Stimulated activated naive CD8-positive, alpha-beta T cell treated with anti-CD3 and anti-CD28 coated beads, Interleukin-15, Interleukin-2, amounts not matched to agents 100 U/mL and 50 U/mL, for 24 hours (primary cell): ENCODE results near the gene GNA12.

Experiments
- ATAC-seq: fragments of 150-1000 bp; cut with Tn5 transposase; one replicate; pipeline ENCODE4 v1.10.0; 2021
- DNase-seq: peaks from one replicate; pipeline ENCODE4 v3.0.0; 2021

The GNA12 gene

GRCh38 chr7:2844153-2845033 is at the start of gene GNA12:
GNA12 (minus strand) TSS chr7:2844308; CDS start chr7:2844161, 147 bp downstream.
- peak; percentile 96 for ATAC-seq

DNA sequence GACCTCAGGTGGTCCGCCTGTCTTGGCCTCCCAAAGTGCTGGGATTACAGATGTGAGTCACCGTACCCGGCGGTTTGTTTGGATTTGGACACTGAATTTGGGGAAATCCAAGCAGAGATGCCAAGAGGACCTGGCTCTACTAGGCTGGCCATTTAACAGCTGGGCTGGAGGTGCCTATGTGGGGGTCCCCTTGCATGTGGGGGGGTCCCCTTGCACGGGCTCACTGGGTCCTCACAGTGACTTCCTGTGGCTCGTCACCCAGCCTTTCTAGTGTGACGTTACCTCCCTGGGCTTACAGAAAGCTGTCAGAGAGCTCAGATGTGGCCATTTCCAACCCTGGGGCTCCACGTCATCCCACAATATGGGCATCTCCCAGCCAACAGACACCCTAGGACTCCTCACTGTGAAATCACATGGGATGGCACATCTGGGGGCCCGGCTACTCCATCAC is 49.3 kb upstream of the GNA12 start:
- DNase-seq = peak; percentile 32
- ATAC-seq = peak; percentile 24

More at GRCh38 chr7:2844153-2845033, at the start of gene GNA12:
- peak; percentile 99 for DNase-seq

DNA sequence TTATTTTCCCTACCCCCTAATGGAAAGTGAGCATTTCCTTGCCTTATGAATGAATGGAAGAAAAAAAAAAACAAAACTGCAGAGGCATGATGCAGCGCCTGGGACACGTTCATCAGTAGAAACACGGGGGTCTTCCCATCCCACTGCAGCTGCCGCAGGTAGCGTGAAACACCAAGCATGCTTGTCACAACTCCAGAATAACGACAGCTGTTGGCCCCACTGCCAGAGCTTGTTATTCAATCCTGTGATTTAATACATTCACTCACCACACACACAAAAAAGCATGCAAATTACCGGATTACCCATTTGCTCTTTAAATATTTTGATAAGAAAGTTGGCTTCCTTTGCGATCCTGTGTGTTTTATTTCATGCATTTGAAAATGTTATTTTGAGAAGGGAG is 48.4 kb upstream of the GNA12 start:
- ATAC-seq (no peak), DNase-seq (no peak)

DNA sequence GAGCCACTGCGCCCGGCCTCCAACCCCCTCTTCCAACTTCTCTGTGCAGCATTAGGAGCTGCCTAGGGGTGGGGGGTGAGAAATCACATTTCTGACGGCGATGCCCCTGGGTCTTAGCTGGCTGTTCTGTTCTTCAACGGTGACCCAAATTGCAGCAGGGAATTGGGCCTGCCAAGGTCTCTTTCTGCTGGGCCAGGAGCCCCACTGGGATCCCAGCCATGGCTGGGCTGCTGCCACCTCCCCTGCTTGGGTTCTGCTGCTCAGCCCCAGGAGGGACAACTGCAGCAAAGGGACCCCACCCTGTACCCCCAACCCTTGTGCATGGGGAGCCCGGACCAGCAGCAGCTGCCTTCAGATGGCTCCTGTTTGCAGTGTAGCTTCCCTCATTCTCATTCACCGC is 43.7 kb upstream of the GNA12 start:
- DNase-seq (no peak), ATAC-seq (no peak)

DNA sequence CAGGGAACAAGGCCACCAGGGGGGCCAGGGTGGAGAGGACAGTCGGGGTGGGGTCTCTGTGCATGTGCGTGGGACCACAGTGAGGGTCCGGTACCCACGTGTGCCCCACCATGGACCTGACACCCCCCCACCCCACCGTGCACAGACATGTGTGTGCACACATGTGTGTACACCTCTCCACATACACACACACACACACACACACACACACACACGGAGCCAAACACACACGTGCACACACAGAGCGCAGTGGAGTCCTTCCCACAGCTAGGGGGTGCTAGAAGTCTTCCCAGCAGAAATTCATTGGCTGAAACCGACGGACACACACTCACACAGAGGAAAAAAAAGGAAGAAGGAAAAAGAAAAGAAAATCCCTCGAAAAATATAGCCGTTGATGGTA is 42.8 kb upstream of the GNA12 start:
- ATAC-seq = peak; percentile 62

GRCh38 chr7:2886391-2886790 is 42.3 kb upstream of the GNA12 start:
- ATAC-seq = no peak
- no peak for DNase-seq

More for the DNA sequence above, 42.8 kb upstream of the GNA12 start:
- DNase-seq = peak; percentile 63

GRCh38 chr7:2884161-2884560 is 40.1 kb upstream of the GNA12 start:
- ATAC-seq = no peak
- DNase-seq = no peak

- DNase-seq (no peak), ATAC-seq (no peak)
These were observed 39.0 kb upstream of the GNA12 start for GRCh38 chr7:2883101-2883500.

DNA sequence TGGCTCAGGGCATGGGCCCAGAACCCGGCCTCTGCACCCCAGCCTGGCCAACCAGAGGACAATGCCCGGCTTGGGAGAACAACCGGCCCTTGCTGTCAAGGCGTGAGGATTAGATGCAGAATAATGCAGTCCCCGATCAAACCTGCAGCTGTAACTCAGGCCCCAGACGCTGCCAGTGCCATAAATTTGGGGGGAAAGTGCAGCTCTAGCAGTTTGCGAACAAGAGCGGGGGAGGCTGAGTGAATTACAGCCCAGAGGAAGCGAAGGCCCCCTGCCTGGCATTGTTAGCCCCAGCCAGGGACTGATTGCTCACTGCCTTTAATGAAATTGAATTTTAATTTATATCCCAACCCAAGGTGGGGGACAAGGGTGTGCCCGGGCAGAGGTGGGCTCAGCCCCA is 38.0 kb upstream of the GNA12 start:
- ATAC-seq = no peak
- DNase-seq = no peak

DNA sequence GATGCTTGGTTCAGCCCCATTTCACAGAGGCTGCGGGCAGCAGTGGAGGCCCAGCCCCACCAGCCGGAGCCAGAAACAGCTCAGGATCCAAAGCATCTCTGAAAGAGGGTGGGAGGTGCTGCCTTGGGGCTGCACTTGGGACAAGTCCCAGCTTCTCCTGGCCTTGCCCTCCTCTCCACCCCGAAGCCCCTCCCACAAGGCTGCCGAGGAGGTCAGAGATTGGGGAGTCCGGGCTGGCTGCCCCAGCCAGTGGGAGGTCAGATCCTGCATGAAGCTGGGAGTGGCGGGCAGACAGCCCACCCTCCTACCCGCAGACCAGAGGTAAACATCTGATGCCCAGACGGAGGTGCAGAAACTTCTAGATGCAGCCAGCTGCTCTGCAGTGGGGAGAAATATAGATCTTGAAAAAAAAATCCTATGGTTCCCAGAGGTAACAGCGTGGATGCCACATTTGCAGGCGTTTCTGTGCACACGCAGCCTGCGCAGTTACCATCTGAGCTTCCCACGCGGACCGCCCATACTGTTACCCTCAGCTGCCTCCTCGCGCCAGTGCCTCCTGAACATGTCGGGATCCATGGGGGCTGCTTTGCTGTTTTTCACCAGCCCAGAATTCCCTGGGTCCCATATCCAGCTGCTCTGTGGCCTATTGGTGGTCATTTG is 36.9 kb upstream of the GNA12 start:
- DNase-seq (no peak), ATAC-seq (no peak)

DNA sequence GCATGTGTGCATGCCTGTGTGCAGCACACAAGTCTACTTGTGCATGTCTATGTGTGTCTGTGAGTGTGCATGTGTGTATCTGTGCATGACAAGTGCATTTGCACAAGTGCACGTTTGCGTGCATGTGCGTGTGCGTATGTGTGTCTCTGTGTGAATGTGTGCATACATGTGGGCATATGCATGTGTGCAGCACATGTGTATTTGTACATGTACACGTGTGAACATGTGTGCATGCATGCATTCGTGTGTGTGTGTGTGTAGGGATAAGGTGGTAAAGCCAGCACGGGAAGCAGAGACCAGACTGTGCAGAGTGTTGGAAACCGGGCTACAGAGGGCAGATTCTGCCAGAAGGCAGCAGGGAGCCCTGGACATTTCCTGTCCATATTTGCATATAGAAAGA is 35.9 kb upstream of the GNA12 start:
- ATAC-seq (no peak), DNase-seq (no peak)

- DNase-seq = no peak
- no peak for ATAC-seq
These were observed 35.2 kb upstream of the GNA12 start for GRCh38 chr7:2879354-2879753.

GRCh38 chr7:2878306-2878705 is 34.2 kb upstream of the GNA12 start:
- DNase-seq (no peak), ATAC-seq (no peak)

DNA sequence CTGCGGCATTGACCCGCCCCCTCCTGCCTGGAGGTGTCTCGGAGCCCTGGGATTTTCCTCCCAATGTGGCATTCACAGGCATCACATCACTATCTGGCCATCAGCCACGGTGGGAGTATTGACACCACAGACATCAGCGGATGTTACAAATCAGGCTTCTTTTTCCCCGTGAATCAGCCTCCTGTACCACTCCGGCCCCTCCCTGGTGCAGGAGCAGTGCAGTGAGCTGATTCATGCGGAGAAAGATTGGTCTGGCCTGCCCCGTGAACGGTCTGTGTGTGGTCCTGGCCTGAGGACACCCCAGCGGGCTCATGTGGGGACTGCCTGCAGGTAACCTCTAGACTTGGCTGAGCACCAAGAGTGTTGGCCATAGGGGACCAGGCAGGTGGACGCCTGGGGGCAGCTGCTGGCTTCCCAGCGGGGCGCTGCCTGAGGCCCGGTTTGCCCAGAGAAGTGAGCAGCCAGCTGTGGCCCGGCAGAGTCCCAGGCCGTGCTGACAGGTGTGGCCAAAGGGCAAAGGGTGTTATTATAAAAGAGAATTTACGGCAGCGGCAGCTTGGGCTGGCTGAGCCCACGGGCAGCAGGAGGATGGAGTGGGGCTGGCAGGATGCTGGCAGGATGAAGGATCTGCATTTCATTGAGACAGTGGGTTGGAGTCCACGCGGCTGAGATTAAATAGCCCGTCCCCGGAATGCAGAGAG is 32.1 kb upstream of the GNA12 start:
- ATAC-seq (no peak), DNase-seq (no peak)

DNA sequence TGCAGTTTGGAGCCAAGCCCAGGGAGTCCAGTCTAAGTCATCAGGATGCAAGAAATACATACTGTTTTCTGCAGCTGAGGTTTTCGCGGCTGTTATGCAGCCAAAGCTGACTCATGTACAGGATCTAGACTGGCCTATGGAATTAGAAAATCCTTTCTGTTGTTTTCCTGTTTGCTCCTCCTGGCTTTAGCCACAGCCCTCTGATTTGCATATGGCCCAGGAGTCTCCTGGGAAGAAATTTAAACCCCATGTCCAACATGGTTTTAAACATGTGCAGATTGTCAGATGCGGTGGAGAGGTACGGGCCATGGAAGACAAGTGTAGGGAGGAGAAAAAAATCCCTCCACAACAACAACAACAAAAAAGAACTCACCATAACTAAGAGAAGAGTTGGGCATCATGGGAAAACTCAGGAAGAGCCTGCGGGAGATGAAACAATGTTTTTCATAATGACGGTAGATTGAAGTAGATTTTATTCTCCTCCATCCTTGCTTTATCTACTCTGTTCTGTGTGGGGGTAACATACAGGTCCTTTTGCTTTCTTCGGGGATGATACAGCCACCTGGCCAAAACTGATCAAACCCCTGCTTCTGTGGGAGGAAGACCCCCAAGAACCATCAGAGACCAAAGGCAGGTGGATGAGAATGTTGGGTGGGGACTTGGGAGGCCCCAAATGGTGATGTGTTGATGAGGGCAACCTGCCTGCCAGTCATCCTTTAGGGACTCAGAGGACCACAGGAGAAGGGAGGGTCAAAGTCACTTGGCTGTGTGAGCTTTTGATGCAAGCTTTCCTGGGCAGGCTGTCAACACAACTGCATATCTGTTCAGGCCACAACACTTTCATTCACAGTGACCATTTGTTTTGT is 29.8 kb upstream of the GNA12 start:
- DNase-seq = no peak
- peak; percentile 51 for ATAC-seq

DNA sequence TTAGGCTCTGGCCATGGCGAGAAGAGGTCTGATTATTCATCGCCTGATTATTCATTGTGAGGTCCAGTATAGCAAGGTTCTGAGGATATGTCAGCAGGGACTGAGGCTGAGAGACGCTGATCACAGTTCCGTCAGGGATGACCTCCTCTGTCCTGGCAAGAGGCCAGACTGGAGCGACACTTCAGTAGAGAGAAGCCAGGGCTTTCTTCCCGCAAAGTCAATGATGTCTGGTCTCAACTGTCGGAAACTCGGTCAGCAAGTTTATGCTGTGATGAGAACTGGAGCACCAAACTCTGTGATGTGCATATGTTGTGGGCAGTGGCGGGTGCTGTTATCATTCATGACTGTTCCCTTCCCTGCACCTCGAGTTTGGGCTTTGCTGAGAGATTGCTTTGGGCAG is 29.0 kb upstream of the GNA12 start:
- DNase-seq (no peak), ATAC-seq (no peak)

GRCh38 chr7:2872296-2872874 is 28.3 kb upstream of the GNA12 start:
- ATAC-seq (no peak), DNase-seq (no peak)

GRCh38 chr7:2870471-2870931 is 26.4 kb upstream of the GNA12 start:
- ATAC-seq (peak; percentile 74), DNase-seq (peak; percentile 51)

- ATAC-seq = no peak
- no peak for DNase-seq
These were observed 25.9 kb upstream of the GNA12 start for GRCh38 chr7:2869981-2870380.

GRCh38 chr7:2866601-2867000 is 22.5 kb upstream of the GNA12 start:
- DNase-seq (no peak), ATAC-seq (no peak)

- ATAC-seq = peak; percentile 19
- peak; percentile 82 for DNase-seq
These were observed 21.0 kb upstream of the GNA12 start for GRCh38 chr7:2864999-2865670.
